T-cell (primary cell): Measurements from ENCODE around the gene TEKTIP1. TPM values are rescaled to one million over a fixed set of nuclear protein-coding genes. Genes with fewer than 3 reads are reported as not detected.
"Not testable (repeated sequence)": the region's sequence is repeated elsewhere in the genome, so short reads cannot be mapped to it uniquely, and the experiment has no call there.

ENCODE experiments used
- ATAC-seq, 4 experiments: fragments of 200-7000 bp in 3 of 4; fragments of 150-1000 bp in 1 of 4; cut with Tn5 transposase; replicated peaks in 1 of 4; 1 replicate in 3 of 4; 2 replicates in 1 of 4; pipeline ENCODE4 v1.10.0; 2021; ENCODE audit warnings: moderate library complexity in 3 of 4, mild to moderate bottlenecking in 2 of 4, moderate number of reproducible peaks in 1 of 4
- CTCF ChIA-PET, 2 donors: fragments of 300-600 bp; sonication (Branson Sonifier 250); formaldehyde crosslinking; loops; one replicate each; lab custom pipeline; 2022; ENCODE audit warnings: antibody characterized with exemption in 2 of 2; lab: Charles Lee
- POLR2A ChIA-PET, 2 donors: fragments of 300-600 bp; sonication (Branson Sonifier 250); formaldehyde crosslinking; loops; one replicate each; lab custom pipeline; 2022; ENCODE audit warnings: antibody characterized with exemption in 2 of 2; lab: Charles Lee
- DNase-seq, 35 experiments: peaks; one replicate each; pipeline versions ENCODE4 v3.0.0 to v3.0.0-alpha.2; 2013 to 2023
- H3K27ac ChIP-seq: one replicate; pipeline ENCODE4 v1.5.1; 2013; ENCODE audit warnings: low read length
- H3K27me3 ChIP-seq, 2 experiments: replicated peaks in 1 of 2; 1 replicate in 1 of 2; 2 replicates in 1 of 2; pipeline versions ENCODE4 v1.6.1 to v1.7.0; 2013; ENCODE audit warnings: low read length in 1 of 2, mixed read lengths in 1 of 2; ENCODE audit not compliant: control insufficient read depth in 2 of 2, insufficient read depth in 2 of 2; ENCODE audit errors: extremely low read depth in 1 of 2
- H3K36me3 ChIP-seq, 2 donors: 1 replicate in 1 of 2; 2 replicates in 1 of 2; pipeline versions ENCODE4 v1.6.1 to v1.7.0; 2013; ENCODE audit warnings: low read length in 1 of 2; ENCODE audit not compliant: control insufficient read depth in 2 of 2, insufficient read depth in 1 of 2; ENCODE audit errors: extremely low read depth in 1 of 2
- H3K4me1 ChIP-seq, 2 experiments: 1 replicate in 1 of 2; 2 replicates in 1 of 2; pipeline versions ENCODE4 v1.6.1 to v1.7.0; 2013; ENCODE audit warnings: low read length in 2 of 2, mixed read lengths in 1 of 2; ENCODE audit not compliant: insufficient read depth in 2 of 2, control insufficient read depth in 1 of 2; ENCODE audit errors: extremely low read depth in 1 of 2
- H3K4me3 ChIP-seq, 2 donors: 1 replicate in 1 of 2; 2 replicates in 1 of 2; pipeline versions ENCODE4 v1.5.1 to v1.7.0; 2013; ENCODE audit warnings: mild to moderate bottlenecking in 2 of 2, low read length in 1 of 2, moderate library complexity in 1 of 2; ENCODE audit not compliant: control insufficient read depth in 1 of 2; ENCODE audit errors: extremely low read depth in 1 of 2
- H3K9me3 ChIP-seq: 2 replicates; pipeline ENCODE4 v1.7.0; 2013
- H3K27ac Mint-ChIP-seq, 2 donors: one replicate each; pipeline ENCODE4 v1.8.0; 2020 to 2021; ENCODE audit warnings: mild to moderate bottlenecking in 2 of 2, mixed read lengths in 2 of 2
- H3K27me3 Mint-ChIP-seq, 2 donors: one replicate each; pipeline ENCODE4 v1.8.0; 2021 to 2022; ENCODE audit warnings: mixed read lengths in 2 of 2
- H3K36me3 Mint-ChIP-seq: one replicate; pipeline ENCODE4 v1.8.0; 2021; ENCODE audit warnings: mixed read lengths
- H3K4me1 Mint-ChIP-seq, 3 donors: one replicate each; pipeline ENCODE4 v1.8.0; 2020 to 2022; ENCODE audit warnings: mixed read lengths in 3 of 3, mild to moderate bottlenecking in 1 of 3
- H3K4me3 Mint-ChIP-seq, 3 donors: one replicate each; pipeline ENCODE4 v1.8.0; 2020 to 2022; ENCODE audit warnings: mild to moderate bottlenecking in 3 of 3, mixed read lengths in 3 of 3, moderate library complexity in 3 of 3
- H3K9me3 Mint-ChIP-seq, 3 donors: one replicate each; pipeline ENCODE4 v1.8.0; 2020 to 2022; ENCODE audit warnings: mixed read lengths in 3 of 3
- WGBS: methylation state at CpG from one replicate; pipeline ENCODE4 v1.1.5; 2013; ENCODE audit warnings: missing lambda C conversion rate; ENCODE audit not compliant: insufficient coverage; 5-methylcytosine and 5-hydroxymethylcytosine counted together
- total RNA-seq, 35 experiments: library from RNA in 6 of 35; stranded (reverse) in 6 of 35; fragments of 120-200 nt in 1 of 35; gene quantifications; one replicate each; pipeline versions ENCODE4 v1.2.1 to v1.2.4 and lab custom pipeline; 2013 to 2026

TEKTIP1 gene
- total RNA-seq, 5 donors from 2014 or later (not counting 1 experiment from before 2014, with no cell fraction given): 7.7 to 12.4 (median 10.3) TPM

GRCh38 chr19:3581792-3582191 lies 42.8 kb downstream of the TEKTIP1 start:
- 86% methylated on average over 3 of the region's 4 CpGs for WGBS
- CTCF ChIA-PET, POLR2A ChIA-PET, H3K9me3 ChIP-seq, H3K27ac ChIP-seq, H3K36me3 Mint-ChIP-seq, H3K27ac Mint-ChIP-seq, H3K9me3 Mint-ChIP-seq, DNase-seq, ATAC-seq, H3K27me3 Mint-ChIP-seq, H3K36me3 ChIP-seq, H3K4me3 Mint-ChIP-seq, H3K4me3 ChIP-seq, H3K4me1 Mint-ChIP-seq: not testable (repeated sequence)
- Histone ChIP-seq H3K27me3 (peaks cover 0 to 16% of the 10 kb centered on the region in 2 experiments), H3K4me1 (peaks cover 3 to 14% of the 10 kb centered on the region in 2 experiments)

- H3K4me1 Mint-ChIP-seq, ATAC-seq, H3K36me3 Mint-ChIP-seq, H3K27me3 Mint-ChIP-seq, H3K9me3 ChIP-seq, H3K9me3 Mint-ChIP-seq, H3K27ac Mint-ChIP-seq, H3K27ac ChIP-seq, H3K36me3 ChIP-seq, POLR2A ChIA-PET, H3K4me3 ChIP-seq, DNase-seq: not testable (repeated sequence)
- WGBS: 100% methylated on average over 1 of the region's 15 CpGs
- Histone ChIP-seq H3K27me3 (peaks cover 0 to 16% of the 10 kb centered on the region in 2 experiments), H3K4me1 (peaks cover 3 to 14% of the 10 kb centered on the region in 2 experiments)
- H3K4me3 Mint-ChIP-seq: peak overlapping the region in 1 of 3 donors; percentile 44
- CTCF ChIA-PET: interaction anchor here in 1 of 2 donors (0.6 to 0.7 kb wide), 3 partner anchors 16 to 371 kb away, joined by 3 to 7 read pairs (median 5); no protein-coding TSS in a partner anchor
Measured at GRCh38 chr19:3584036-3584802, 45.2 kb downstream of the TEKTIP1 start.

GRCh38 chr19:3585301-3586126 lies 46.5 kb downstream of the TEKTIP1 start, which contains the start of gene GIPC3:
GIPC3 (plus strand) TSS chr19:3585478; CDS start chr19:3585598, 120 bp downstream.
- Histone ChIP-seq H3K4me3 (peak within 1 kb of the TSS; percentile 47 to 80), H3K36me3 (no peaks in the 10 kb centered on the region), H3K27ac (no peak within 1 kb of the TSS), H3K4me1 (peaks cover 3 to 14% of the 10 kb centered on the region in 2 experiments), H3K9me3 (no peaks in the 10 kb centered on the region), H3K27me3 (peaks cover 0 to 16% of the 10 kb centered on the region in 2 experiments)
- CTCF ChIA-PET: interaction anchor here (0.5 to 0.6 kb wide), 3 partner anchors 30 to 156 kb away, joined by 3 to 7 read pairs (median 3); no protein-coding TSS in a partner anchor
- Mint-ChIP-seq H3K4me3 (peak within 1 kb of the TSS; percentile 47 to 59 (median 58)), H3K36me3 (no peaks in the 10 kb centered on the region), H3K4me1 (no peaks in the 10 kb centered on the region), H3K27ac (no peak within 1 kb of the TSS), H3K27me3 (no peaks in the 10 kb centered on the region), H3K9me3 (no peaks in the 10 kb centered on the region)
- DNase-seq (peak in 3 of 35 experiments; percentile 17 to 32 (median 25)), ATAC-seq (peak in 3 of 4 experiments; percentile 53 to 57 (median 54))
- POLR2A ChIA-PET: no interaction called here
- 2% methylated on average over 84 of the region's 84 CpGs for WGBS

GRCh38 chr19:3586127-3586626 lies 47.2 kb downstream of the TEKTIP1 start:
- Histone ChIP-seq H3K4me3 (peak overlapping the region; percentile 47 to 80), H3K27me3 (peaks cover 0 to 16% of the 10 kb centered on the region in 2 experiments), H3K4me1 (peaks cover 3 to 14% of the 10 kb centered on the region in 2 experiments), H3K27ac (no peak overlapping the region), H3K36me3 (no peaks in the 10 kb centered on the region), H3K9me3 (no peaks in the 10 kb centered on the region)
- no peaks in the 10 kb centered on the region for H3K36me3 Mint-ChIP-seq
- DNase-seq (peak in 23 of 35 experiments; percentile 20 to 63 (median 38)), ATAC-seq (peak; percentile 58 to 66 (median 62))
- ChIA-PET CTCF (interaction anchor here in 1 of 2 donors (0.5 kb wide), 1 partner anchor 43 kb away, joined by 7 read pairs; no protein-coding TSS in a partner anchor), POLR2A (no interaction called here)
- H3K27me3 Mint-ChIP-seq: no peaks in the 10 kb centered on the region
- no peaks in the 10 kb centered on the region for H3K9me3 Mint-ChIP-seq
- H3K4me1 Mint-ChIP-seq: no peaks in the 10 kb centered on the region
- 80% methylated on average over 2 of the region's 16 CpGs for WGBS
- H3K4me3 Mint-ChIP-seq: peak overlapping the region; percentile 47 to 59 (median 58)
- H3K27ac Mint-ChIP-seq: no peak overlapping the region

- Mint-ChIP-seq H3K36me3 (no peaks in the 10 kb centered on the region), H3K4me3 (no peak overlapping the region), H3K27me3 (no peaks in the 10 kb centered on the region), H3K4me1 (no peaks in the 10 kb centered on the region), H3K9me3 (no peaks in the 10 kb centered on the region), H3K27ac (no peak overlapping the region)
- H3K36me3 ChIP-seq: no peaks in the 10 kb centered on the region
- 93% methylated on average over 28 of the region's 31 CpGs for WGBS
- H3K27me3 ChIP-seq: peaks cover 0 to 20% of the 10 kb centered on the region in 2 experiments
- ATAC-seq: no peak
- no peak overlapping the region for H3K4me3 ChIP-seq
- DNase-seq: no peak
- H3K9me3 ChIP-seq: no peaks in the 10 kb centered on the region
- peaks cover 3 to 14% of the 10 kb centered on the region in 2 experiments for H3K4me1 ChIP-seq
- ChIA-PET CTCF (no interaction called here), POLR2A (no interaction called here)
- H3K27ac ChIP-seq: no peak overlapping the region
Measured at GRCh38 chr19:3586707-3587346, 47.9 kb downstream of the TEKTIP1 start.
